Lower leg skin (tissue), 3 donors: ENCODE measurements around the gene ARHGEF6.

Source experiments
- CTCF ChIP-seq, 3 donors: fragments of 450-650 bp; IDR thresholded peaks; one replicate each; pipeline ENCODE4 v1.5.1; 2016; ENCODE audit warnings: antibody characterized with exemption in 3 of 3, mild to moderate bottlenecking in 3 of 3, moderate library complexity in 2 of 3
- POLR2A ChIP-seq, 2 donors: fragments of 450-650 bp; IDR thresholded peaks; one replicate each; pipeline ENCODE4 v1.6.1; 2016 to 2017; ENCODE audit warnings: antibody characterized with exemption in 2 of 2, mild to moderate bottlenecking in 1 of 2, moderate library complexity in 1 of 2

- TF ChIP-seq POLR2A (IDR thresholded peaks at IDR 0.05) (no peak), CTCF (IDR thresholded peaks at IDR 0.05) (no peak)
Observed at GRCh38 chrX:136660896-136661295, 119.8 kb downstream of the ARHGEF6 start.
